HG02840 (cell line): ENCODE measurements around the gene GEMIN5.
"Not testable (repeated sequence)": the region's sequence is repeated elsewhere in the genome, so short reads cannot be mapped to it uniquely, and the experiment has no call there.

Experiments used
- ATAC-seq: cut with Tn5 transposase; IDR thresholded peaks from one replicate; pipeline ENCODE4 v1.9.1; 2021; ENCODE audit warnings: mild to moderate bottlenecking, moderate library complexity, moderate number of reproducible peaks; ENCODE audit not compliant: unreplicated experiment, low FRiP score

Gene GEMIN5, protein sequence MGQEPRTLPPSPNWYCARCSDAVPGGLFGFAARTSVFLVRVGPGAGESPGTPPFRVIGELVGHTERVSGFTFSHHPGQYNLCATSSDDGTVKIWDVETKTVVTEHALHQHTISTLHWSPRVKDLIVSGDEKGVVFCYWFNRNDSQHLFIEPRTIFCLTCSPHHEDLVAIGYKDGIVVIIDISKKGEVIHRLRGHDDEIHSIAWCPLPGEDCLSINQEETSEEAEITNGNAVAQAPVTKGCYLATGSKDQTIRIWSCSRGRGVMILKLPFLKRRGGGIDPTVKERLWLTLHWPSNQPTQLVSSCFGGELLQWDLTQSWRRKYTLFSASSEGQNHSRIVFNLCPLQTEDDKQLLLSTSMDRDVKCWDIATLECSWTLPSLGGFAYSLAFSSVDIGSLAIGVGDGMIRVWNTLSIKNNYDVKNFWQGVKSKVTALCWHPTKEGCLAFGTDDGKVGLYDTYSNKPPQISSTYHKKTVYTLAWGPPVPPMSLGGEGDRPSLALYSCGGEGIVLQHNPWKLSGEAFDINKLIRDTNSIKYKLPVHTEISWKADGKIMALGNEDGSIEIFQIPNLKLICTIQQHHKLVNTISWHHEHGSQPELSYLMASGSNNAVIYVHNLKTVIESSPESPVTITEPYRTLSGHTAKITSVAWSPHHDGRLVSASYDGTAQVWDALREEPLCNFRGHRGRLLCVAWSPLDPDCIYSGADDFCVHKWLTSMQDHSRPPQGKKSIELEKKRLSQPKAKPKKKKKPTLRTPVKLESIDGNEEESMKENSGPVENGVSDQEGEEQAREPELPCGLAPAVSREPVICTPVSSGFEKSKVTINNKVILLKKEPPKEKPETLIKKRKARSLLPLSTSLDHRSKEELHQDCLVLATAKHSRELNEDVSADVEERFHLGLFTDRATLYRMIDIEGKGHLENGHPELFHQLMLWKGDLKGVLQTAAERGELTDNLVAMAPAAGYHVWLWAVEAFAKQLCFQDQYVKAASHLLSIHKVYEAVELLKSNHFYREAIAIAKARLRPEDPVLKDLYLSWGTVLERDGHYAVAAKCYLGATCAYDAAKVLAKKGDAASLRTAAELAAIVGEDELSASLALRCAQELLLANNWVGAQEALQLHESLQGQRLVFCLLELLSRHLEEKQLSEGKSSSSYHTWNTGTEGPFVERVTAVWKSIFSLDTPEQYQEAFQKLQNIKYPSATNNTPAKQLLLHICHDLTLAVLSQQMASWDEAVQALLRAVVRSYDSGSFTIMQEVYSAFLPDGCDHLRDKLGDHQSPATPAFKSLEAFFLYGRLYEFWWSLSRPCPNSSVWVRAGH (N-terminal part only)

DNA sequence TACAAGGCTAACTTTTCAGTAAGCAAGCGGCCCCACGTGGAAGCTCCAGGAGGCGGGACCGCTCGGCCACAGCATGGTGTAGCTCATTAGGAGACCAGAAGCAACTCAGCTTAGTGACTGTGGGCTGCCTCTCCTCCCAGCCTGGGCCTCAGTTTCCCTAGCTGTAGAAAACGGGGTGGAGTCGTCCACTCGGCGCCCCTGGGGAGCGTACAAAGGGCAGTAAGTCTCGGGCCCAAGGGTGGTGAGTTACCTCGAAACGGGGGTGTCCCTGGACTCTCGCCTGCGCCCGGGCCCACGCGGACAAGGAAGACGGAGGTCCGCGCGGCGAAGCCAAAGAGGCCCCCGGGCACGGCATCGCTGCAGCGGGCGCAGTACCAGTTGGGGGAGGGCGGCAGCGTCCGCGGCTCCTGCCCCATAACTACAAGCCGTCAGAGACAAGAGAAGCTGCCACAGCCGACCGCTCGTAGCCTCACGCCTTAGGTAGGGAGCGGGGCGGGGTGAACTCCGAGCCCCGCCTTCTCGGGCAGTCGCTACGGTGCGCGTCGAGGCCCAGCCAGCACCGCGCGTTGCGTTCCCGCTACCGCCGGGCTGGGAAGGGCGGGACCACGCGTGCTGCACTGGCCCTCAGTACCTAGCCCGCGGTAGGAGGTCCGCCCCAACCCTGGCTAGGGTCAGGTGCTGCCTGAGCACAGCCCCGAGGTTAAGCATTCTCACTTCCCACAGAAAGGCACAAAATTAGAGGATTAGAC, at the start of gene GEMIN5:
GEMIN5 (minus strand) TSS at position 494 of the 749 bp plus-strand sequence; CDS start at position 416, 78 bp downstream.
- peak; percentile 83 for ATAC-seq

DNA sequence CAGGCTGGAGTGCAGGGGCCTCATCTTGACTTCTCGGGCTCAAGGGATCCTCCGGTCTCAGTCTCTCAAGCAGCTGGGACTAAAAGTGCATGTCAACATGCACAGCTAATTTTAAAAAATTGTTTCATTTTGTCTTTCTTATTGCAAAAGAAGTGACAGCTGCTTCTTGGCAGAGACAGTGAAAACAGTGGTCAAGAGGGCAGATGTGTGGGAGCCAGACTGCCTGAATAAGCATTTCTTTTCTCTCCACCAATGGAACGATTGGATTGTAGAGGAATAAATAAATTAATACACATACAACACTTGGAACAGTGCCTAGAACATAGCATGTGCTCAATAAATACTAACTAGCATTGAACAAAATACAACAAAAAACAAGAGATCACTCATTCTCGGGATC, 48.1 kb upstream of the GEMIN5 start:
- ATAC-seq = no peak

DNA sequence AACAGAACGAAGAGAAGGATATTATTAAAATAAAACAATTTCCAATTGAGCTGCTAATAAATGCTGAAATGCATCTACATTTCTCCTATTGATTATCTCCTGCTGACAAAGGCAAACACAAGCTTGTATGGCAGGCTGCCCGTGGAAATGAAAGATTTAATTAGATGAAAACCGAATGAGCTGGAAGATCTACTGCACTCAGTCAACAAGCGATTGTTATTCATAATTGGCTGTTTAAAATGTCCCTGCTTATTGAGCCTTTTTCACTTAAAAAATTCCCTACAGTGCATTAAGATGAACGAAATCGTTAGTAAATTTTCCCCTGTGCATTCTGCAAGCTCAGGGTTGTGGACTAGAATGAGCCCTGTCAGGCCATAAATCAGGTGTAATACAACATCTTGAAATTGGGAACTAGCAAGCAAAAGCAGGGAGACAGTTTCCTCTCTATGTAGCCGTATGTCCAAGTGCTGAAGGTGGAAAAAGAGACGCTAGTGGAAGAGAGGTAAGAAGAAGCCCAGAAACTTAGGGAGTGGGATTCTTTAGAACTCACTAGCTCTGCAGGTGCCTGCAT, 47.0 kb upstream of the GEMIN5 start:
- no peak for ATAC-seq

DNA sequence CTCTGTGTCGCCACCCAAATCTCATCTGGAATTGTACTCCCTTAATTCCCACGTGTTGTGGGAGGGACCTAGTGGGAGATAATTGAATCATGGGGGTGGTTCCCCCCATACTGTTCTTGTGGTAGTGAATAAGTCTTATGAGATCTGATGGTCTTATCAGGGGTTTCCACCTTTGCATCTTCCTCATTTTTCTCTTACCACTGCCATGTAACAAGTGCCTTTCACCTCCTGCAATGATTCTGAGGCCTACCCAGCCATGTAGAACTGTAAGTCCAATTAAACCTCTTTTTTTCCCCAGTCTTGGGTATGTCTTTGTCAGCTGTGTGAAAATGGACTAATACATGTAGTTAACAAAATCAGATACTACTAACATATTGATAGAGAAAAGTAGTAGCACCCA, 40.3 kb upstream of the GEMIN5 start:
- not testable (repeated sequence) for ATAC-seq

DNA sequence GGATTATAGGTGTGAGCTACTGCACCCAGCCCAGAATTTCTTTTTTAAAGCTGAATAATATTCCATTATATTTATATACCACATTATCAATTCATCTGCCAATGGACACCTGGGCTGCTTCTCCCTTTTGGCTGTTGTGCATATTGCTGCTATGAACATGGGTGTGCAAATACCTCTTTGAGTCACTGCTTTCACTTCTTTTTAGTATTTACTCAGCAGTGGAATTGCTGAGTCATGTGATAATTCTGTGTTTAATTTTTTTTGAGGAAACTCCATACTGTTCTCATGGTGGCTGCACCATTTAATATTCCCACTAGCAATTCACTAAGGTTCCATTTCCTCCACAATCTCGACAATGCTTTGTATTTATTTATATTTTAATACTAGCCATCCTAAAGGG, 39.4 kb upstream of the GEMIN5 start:
- ATAC-seq = no peak

DNA sequence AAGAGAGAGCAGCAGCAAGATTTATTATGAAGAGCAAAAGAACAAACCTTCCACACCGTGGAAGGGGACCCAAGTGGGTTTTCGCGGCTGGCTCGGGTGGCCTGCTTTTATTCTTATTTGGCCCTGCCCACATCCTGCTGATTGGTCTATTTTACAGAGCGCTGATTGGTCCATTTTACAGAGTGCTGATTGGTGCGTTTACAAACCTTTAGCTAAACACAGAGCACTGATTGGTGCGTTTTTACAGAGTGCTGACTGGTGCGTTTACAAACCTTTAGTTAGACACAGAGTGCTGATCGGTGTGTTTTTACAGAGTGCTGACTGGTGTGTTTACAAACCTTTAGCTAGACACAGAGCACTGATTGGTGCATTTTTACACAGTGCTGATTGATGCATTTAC, 38.1 kb upstream of the GEMIN5 start:
- ATAC-seq = not testable (repeated sequence)

DNA sequence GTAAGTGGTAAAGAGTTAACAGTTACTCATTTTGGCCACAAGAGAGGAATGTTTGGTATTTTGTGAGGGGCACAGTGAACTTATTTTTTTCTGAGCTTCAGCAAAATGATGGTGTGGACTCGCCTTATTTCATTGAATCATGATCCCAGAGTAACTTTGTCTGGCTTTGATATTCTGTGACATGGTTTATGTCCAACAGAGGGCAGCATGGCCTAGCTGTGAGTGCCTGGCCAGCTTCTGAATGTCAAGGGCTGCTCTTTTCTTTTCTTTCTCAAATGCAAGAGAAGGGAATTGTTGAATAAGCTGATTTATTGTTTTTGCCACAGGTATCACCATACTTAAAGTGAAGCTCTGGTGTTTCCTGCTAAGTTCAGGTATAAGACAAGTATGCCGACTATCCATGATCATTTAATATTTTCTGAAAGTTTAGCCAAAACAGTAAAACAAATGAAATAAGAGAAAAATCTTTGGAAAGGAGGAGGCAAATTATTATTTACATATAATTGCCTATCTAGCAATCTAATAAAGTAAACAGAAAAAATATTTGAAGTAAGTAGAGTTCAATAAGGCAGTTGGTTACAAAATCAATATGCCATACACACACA, 34.6 kb upstream of the GEMIN5 start:
- ATAC-seq = no peak

DNA sequence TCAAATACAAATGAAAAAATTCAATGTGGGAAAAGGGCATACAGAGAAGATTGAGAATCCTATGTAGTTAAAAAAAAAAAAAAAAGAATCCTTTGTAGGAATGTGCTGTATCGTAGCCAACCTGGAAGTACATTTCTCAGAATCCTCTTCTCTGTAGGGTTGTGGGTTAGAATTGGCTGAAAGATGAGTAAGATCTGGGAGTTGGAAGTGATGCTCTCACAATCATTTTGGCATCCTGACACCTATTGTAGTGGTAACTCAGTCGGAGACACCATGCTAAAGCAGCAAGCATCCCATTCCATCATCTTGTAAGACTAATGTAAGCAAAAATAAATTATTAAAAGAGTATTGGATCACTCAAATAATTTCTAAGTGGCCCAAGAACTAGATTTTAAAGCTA, 33.5 kb upstream of the GEMIN5 start:
- ATAC-seq = no peak

DNA sequence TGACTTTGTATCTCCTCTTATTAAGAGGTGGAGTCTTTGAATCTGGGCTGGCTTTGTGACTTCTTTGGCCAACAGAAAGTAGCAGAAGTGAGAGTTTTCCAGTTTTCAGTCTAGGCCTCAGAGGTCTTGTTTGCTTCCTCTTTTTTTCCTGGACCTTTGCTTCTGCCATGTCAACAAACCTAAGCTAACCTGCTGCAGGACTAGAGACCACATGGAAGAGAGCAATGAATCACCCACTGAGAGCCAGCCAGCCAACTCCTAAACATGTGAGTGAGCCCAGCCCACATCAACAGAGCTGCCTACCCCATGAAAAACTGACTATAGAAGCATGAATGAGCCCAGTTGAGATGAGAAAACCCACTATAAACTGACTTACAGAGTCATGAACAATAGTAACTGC, 32.7 kb upstream of the GEMIN5 start:
- no peak for ATAC-seq

DNA sequence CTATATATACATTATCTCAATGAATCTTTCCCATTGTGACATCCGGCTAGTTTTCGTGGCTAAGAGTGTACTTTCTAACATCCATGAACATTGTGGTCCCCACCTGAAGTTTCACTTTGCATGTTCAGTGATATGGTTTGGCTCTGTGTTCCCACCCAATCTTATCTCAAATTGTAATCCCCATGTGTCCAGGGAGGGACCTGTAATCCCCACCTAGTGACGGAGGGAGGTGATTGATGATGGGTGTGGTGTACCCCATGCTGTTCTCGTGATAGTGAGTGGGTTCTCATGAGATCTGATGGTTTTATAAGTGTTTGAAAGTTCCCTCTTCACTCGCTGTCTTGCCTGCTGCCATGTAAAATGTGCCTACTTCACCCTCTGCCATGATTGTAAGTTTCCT, 30.9 kb upstream of the GEMIN5 start:
- no peak for ATAC-seq

DNA sequence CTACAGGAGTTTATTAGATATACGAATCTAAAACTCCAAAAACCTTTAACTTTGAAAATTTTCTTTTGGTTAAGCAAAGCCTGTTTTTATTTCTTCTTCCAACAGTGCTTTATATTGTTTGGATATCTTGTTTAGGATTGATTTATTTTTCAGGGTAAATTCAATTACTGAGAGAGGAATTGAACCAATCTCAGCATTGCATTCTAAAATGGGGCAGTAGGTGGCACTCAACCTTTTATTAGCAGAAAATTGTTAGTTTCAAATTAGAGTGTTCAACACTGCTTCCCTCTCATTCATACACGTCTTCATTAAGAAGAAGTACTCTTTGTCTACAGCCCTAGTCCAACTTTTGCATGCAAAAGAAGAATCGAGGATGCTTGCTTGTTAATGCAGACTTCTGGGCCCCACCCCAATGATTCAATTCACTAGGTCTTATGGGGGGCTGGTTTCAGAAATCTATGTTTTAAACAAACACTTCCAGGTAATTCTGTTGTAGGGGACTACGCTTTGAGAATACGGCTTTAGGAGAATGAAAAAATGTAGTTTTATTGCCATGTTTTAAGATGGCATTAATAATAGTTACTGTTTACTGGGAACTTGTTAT, 29.5 kb upstream of the GEMIN5 start:
- ATAC-seq = no peak

DNA sequence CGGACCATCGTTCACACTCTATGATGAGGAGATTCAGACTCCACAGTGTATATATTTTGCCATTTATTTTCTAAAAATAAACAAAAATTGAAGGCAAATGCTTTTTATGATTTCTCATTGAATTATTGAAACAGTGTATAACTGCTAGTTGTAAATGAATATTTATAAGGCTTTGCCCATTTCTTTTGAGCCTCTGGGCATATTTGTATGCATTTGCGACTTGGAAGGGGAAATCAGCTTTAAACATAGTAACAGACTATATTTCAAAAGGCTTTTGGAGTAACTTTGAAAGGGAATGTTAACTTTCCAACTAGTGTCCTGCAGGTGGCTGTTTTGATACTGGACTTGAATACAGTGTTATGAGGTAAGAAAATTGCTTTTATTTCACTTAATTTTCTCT, 28.9 kb upstream of the GEMIN5 start:
- no peak for ATAC-seq

DNA sequence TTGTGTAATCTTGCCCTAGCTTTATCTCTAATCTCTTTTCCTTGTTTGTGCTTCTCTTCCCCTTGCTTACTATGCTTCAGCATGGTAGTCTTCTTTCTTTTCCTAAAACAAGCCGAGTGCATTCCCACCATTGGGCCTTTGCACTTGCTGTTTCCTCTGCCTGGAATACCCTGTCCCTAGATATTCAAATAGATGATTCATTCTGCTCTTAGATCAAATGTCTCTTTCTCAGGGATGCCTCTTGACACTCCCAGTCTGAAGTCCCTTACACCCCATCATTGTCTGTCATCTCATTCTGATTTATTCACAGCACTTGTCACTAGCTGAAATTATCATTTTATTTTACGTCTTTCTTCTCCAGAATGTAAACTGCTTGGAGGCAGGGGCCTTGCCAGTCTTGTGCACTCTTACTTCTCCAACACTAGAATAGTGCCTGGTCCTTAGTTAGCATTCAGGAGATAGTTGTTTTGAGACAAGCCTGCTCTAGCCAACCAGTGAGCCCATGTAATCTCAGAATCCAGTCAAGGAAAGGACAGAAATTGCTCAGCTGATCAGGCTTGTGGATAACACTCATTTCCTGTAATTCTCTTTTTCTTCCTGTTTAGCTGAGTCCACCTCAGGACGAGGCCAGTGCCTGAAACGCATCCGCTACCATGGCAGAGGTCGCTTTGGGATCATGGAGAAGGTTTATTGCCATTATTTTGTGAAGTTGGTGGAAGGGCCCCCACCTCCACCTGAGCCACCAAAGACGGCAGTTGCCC, 28.2 kb upstream of the GEMIN5 start:
- ATAC-seq = no peak

DNA sequence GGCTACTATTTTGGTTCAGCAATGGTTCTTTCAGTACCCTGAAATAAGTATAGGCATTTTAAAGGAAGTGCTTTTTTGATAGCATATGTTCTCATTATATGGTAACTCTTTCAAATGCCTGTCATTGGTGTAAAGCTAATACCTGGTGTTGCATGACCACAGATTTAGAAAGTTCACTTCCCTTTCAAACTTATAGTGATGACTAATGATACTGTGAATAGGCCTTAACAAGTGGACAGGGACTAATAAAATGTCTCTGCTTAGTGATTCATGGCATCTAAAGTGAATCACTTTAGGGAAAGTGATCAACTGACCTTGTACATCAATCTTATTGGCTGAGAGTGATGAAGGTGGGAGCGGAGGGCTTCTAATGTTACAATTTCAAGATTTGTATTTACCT, 24.5 kb upstream of the GEMIN5 start:
- ATAC-seq = peak; percentile 91

DNA sequence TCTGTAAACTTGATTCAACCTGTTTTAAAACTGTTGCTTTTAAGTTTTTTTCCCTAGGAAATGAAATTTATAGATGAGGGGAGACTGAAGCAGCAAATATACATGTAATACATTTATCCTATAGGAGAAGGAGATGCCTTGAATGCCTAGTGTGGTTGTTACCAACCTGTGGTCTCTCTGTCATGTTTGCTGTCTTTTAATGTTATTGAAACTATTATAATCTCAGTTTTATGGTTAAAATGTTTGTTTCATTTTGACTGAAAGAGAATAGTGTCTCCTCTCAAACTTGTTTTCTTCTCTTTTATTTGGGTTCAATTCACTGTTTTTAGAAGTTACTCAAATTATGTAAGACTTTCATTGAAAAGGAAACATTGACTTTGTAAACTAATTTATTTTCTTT, 18.7 kb upstream of the GEMIN5 start:
- no peak for ATAC-seq

DNA sequence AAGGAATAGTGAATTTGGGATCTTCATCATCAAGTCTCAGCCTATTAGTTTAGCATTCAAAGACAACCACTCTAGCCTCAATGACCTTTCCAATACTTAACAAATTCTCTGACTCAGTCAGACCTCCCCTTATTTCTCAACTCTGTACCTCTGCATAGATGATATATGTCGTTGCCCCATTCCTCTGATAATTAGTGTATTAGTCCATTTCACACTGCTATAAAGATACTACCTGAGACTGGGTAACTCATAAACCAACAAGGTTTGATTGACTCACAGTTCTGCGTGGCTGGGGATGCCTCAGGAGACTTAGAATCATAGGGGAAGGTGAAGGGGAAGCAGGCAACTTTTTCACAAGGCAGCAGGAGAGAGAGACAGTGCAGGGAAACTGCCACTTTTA, 11.8 kb upstream of the GEMIN5 start:
- ATAC-seq = no peak

DNA sequence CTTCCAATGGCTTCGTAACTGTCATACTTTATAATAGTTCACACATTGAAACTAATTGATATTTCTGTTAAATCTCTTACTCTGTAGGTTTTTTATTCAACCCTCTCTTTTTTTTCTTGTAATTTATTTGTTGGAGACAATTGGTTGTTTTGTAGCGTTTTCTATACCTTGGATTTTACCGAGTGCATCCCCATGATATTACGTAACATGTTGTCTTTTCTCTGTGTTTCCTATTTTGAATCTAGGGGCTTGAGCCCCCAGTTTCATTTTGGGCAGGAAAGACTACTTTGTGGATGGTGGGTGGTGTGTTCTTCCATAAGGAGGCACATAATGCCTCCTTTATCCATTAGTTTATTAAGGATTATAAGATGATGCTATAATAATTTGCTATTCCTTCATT, 10.3 kb upstream of the GEMIN5 start:
- ATAC-seq = no peak

DNA sequence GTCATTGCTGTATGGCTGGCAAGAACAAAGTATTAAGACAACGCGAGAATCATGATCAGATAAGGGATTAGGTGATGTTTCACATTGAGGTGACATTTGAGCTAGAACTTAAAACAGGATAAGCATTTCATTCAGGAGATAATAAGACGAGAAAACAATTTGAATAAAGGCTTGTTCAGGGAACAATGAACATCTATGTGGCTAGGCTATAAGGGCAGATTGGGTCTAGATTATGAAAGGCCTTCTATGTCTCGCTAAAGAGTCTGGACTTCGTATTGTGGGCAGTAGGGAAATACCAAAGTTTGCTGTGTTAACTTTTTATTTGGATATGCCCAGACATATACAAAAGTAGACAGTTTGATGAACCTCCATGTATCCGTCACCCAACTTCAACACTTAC, 9.8 kb upstream of the GEMIN5 start:
- no peak for ATAC-seq
